ENCODE results near the gene PUS1. TPM values are rescaled to one million over a fixed set of nuclear protein-coding genes. Genes with fewer than 3 reads are reported as not detected.
"Not testable (repeated sequence)": the region's sequence is repeated elsewhere in the genome, so short reads cannot be mapped to it uniquely, and the experiment has no call there.

PUS1 gene
- total RNA-seq = 10 to 100 TPM; 34.4 to 45.7 TPM

- Mint-ChIP-seq H3K36me3 (ENCODE audit: low read depth) (peaks cover 24% of the 10 kb centered on the region), H3K4me3 (peak within 1 kb of the TSS; percentile 97), H3K9me3 (no peaks in the 10 kb centered on the region), H3K27ac (peak within 1 kb of the TSS; percentile 95), H3K4me1 (peaks cover 33% of the 10 kb centered on the region), H3K27me3 (no peaks in the 10 kb centered on the region)
- ChIA-PET POLR2A (no interaction called here), CTCF (interaction anchor here (0.7 kb wide), 1 partner anchor 33 kb away, joined by 3 read pairs; no protein-coding TSS in a partner anchor)
- DNase-seq = peak; percentile 95
Observed at GRCh38 chr12:131928711-131929580, at the start of gene PUS1. Gene PUS1 (plus strand): TSS chr12:131929276. CDS start chr12:131929723, 447 bp downstream.

DNA sequence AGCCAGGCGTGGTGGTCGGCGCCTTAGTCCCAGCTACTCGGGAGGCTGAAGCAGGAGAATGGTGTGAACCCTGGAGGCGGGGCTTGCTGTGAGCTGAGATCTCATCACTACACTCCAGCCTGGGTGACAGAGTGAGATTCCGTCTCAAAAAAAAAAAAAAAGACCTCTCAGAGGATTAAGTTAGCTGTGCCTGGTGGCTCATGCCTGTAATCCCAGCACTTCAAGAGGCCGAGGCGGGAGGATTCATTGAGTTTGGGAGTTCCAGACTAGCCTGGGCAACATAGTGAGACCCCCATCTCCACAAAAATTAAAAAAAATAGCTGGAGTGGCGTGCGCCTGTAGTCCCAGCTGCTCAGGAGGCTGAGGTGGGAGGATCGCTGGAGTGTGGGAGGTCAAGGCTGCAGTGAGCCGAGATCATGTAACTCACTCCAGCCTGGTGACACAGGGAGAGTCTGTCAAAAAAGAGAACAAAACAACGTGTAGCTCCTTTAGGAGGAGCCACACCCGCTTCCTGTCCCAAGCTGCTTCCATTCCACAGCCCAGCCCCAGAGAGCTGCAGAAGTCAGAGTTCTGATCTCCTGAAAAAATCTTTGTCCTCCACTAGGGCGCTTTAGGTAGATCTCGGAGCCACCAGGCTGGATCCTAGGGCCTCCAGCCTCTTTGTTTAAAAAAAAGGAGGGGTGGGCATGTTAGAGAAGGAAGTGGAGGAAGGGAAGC lies 46.1 kb upstream of the PUS1 start:
- Mint-ChIP-seq H3K4me3 (no peak overlapping the region), H3K9me3 (peaks cover 6% of the 10 kb centered on the region), H3K36me3 (ENCODE audit: low read depth) (no peaks in the 10 kb centered on the region), H3K27ac (no peak overlapping the region), H3K27me3 (peaks cover 3% of the 10 kb centered on the region), H3K4me1 (peaks cover 4% of the 10 kb centered on the region)
- no peak for DNase-seq
- POLR2A ChIA-PET = no interaction called here
- CTCF ChIA-PET = interaction anchor here (0.6 to 0.8 kb wide), 3 partner anchors 8 to 516 kb away, joined by 3 read pairs; no protein-coding TSS in a partner anchor

DNA sequence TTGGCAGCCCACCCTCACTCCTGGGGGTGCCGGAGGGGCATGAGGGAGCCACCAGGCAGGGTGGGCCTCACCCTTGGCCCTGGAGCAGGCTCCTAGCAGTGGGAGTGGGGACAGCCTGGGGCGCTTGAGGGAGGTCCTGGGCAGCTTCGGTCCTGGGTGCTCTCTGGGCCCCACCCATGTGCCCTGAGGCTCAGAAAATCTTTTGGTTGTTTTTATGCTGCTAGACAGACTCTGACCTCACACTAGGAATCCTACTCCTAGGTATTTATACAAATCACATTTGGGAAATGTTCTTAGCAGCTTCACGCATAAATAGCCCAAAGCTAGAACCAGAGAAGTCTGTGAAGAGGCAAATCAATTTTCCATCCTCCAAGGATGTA lies 45.6 kb upstream of the PUS1 start:
- H3K36me3 Mint-ChIP-seq (ENCODE audit: low read depth) = no peaks in the 10 kb centered on the region
- CTCF ChIA-PET = interaction anchor here (0.8 kb wide), 1 partner anchor 45 kb away, joined by 3 read pairs; no protein-coding TSS in a partner anchor
- POLR2A ChIA-PET = no interaction called here
- H3K4me3 Mint-ChIP-seq = no peak overlapping the region
- peaks cover 3% of the 10 kb centered on the region for H3K27me3 Mint-ChIP-seq
- no peak overlapping the region for H3K27ac Mint-ChIP-seq
- no peak for DNase-seq
- H3K9me3 Mint-ChIP-seq = peaks cover 6% of the 10 kb centered on the region
- H3K4me1 Mint-ChIP-seq = peaks cover 4% of the 10 kb centered on the region

DNA sequence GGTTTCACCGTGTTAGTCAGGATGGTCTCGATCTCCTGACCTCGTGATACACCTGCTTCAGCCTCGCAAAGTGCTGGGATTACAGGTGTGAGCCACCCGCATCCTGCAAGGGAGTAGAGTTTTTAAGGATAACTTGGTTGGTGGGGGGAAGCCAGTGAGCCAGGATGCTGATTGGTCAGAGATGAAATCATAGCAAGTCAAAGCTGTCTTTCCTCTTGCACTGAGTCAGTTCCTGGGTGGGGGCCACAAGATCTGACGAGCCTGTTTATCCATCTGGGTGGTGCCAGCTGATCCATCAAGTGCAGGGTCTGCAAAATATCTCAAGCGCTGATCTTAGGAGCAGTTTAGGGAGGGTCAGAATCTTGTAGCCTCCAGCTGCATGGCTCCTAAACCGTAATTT lies 44.0 kb upstream of the PUS1 start:
- H3K4me3 Mint-ChIP-seq; H3K9me3 Mint-ChIP-seq; H3K27ac Mint-ChIP-seq; H3K27me3 Mint-ChIP-seq; CTCF ChIA-PET; H3K36me3 Mint-ChIP-seq (ENCODE audit: low read depth); H3K4me1 Mint-ChIP-seq; DNase-seq: not testable (repeated sequence)
- POLR2A ChIA-PET = interaction anchor here (0.6 kb wide), 1 partner anchor 1409 kb away, joined by 3 read pairs; no protein-coding TSS in a partner anchor

GRCh38 chr12:131885543-131886057 lies 43.5 kb upstream of the PUS1 start:
- Mint-ChIP-seq H3K9me3 (peaks cover 6% of the 10 kb centered on the region), H3K27me3 (peaks cover 3% of the 10 kb centered on the region), H3K4me1 (peaks cover 4% of the 10 kb centered on the region), H3K27ac (no peak overlapping the region), H3K36me3 (ENCODE audit: low read depth) (no peaks in the 10 kb centered on the region), H3K4me3 (no peak overlapping the region)
- DNase-seq = no peak
- ChIA-PET CTCF (no interaction called here), POLR2A (no interaction called here)

DNA sequence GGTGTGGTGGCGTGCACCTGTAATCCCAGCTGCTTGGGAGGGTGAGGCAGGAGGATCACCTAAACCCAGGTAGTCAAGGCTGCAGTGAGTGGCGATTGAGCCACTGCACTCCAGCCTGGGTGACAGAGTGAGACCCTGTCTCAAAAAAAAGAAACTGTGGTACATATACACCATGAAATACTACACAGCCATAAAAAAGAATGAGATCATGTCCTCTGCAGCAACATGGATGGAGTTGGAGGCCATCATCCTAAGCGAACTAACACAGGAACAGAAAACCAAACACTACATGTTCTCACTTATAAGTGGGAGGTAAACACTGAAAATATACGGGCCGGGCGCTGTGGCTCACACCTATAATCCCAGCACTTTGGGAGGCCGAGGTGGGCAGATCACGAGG lies 37.4 kb upstream of the PUS1 start:
- H3K9me3 Mint-ChIP-seq; H3K27me3 Mint-ChIP-seq; H3K4me3 Mint-ChIP-seq; H3K36me3 Mint-ChIP-seq (ENCODE audit: low read depth); H3K27ac Mint-ChIP-seq; POLR2A ChIA-PET; DNase-seq: not testable (repeated sequence)
- CTCF ChIA-PET = interaction anchor here (0.6 kb wide), 1 partner anchor 9 kb away, joined by 3 read pairs; no protein-coding TSS in a partner anchor
- peaks cover 13% of the 10 kb centered on the region for H3K4me1 Mint-ChIP-seq

GRCh38 chr12:131892711-131893604 lies 36.1 kb upstream of the PUS1 start:
- no peak for DNase-seq
- ChIA-PET POLR2A (no interaction called here), CTCF (interaction anchor here (0.6 to 0.7 kb wide), 2 partner anchors 209 to 780 kb away, joined by 3 to 4 read pairs; no protein-coding TSS in a partner anchor)
- Mint-ChIP-seq H3K4me1 (peaks cover 23% of the 10 kb centered on the region), H3K27me3 (no peaks in the 10 kb centered on the region), H3K36me3 (ENCODE audit: low read depth) (no peaks in the 10 kb centered on the region), H3K9me3 (no peaks in the 10 kb centered on the region), H3K4me3 (peak overlapping the region; percentile 51), H3K27ac (no peak overlapping the region)

DNA sequence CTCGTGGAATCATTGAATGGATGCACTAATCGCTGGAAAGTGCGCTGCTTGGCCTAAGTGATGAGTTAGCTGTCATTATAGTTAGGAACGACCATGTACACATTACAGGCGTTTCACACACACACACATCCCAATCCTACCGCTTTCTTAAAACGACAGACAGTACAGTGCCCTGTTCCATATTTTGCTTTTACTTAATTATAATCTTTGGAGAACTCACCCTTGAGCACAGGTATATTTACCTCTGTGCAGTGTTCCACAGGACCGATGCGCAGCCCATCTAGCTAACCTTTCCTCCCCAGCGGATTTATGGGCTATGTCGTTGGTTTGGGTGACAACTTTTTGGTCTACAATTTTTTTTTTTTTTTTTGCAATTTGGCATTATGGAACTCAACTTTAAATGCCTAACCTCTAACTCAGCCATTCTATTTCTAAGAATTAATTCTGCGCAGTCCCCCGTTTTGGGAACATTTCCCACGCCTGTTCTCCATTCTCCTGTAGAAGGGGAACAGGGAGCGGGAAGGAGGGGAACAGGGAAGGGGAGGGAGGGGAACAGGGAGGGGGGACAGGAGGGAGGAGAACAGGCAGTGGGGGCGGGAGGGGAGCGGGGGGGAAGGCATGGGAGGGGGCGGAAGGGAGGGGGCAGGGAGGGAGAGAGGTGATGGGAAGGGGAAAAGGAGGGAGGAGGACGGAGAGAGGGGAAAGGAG lies 35.3 kb upstream of the PUS1 start:
- DNase-seq = no peak
- ChIA-PET CTCF (interaction anchor here (0.6 to 0.7 kb wide), 2 partner anchors 210 to 781 kb away, joined by 3 to 4 read pairs; no protein-coding TSS in a partner anchor), POLR2A (no interaction called here)
- Mint-ChIP-seq H3K27ac (peak overlapping the region; percentile 66), H3K4me3 (peak overlapping the region; percentile 51), H3K36me3 (ENCODE audit: low read depth) (no peaks in the 10 kb centered on the region), H3K27me3 (no peaks in the 10 kb centered on the region), H3K4me1 (peaks cover 26% of the 10 kb centered on the region), H3K9me3 (no peaks in the 10 kb centered on the region)

GRCh38 chr12:131894313-131894860 lies 34.7 kb upstream of the PUS1 start, which contains the start of gene ULK1:
Gene ULK1 (plus strand): TSS chr12:131894622. CDS start chr12:131895002, 380 bp downstream.
- Mint-ChIP-seq H3K36me3 (ENCODE audit: low read depth) (no peaks in the 10 kb centered on the region), H3K4me1 (peaks cover 26% of the 10 kb centered on the region), H3K4me3 (peak within 1 kb of the TSS; percentile 82), H3K9me3 (no peaks in the 10 kb centered on the region), H3K27me3 (no peaks in the 10 kb centered on the region), H3K27ac (peak within 1 kb of the TSS; percentile 89)
- CTCF ChIA-PET = no interaction called here
- peak; percentile 92 for DNase-seq
- POLR2A ChIA-PET = no interaction called here

GRCh38 chr12:131894981-131895639 lies 34.0 kb upstream of the PUS1 start:
- H3K4me1 Mint-ChIP-seq = peaks cover 30% of the 10 kb centered on the region
- peak overlapping the region; percentile 82 for H3K4me3 Mint-ChIP-seq
- CTCF ChIA-PET = interaction anchor here (1.1 kb wide), 1 partner anchor 33 kb away, joined by 3 read pairs; no protein-coding TSS in a partner anchor
- H3K27me3 Mint-ChIP-seq = no peaks in the 10 kb centered on the region
- POLR2A ChIA-PET = no interaction called here
- H3K27ac Mint-ChIP-seq = peak overlapping the region; percentile 89
- no peak for DNase-seq
- H3K9me3 Mint-ChIP-seq = no peaks in the 10 kb centered on the region
- H3K36me3 Mint-ChIP-seq (ENCODE audit: low read depth) = no peaks in the 10 kb centered on the region

- peak; percentile 26 for DNase-seq
- Mint-ChIP-seq H3K27ac (peak overlapping the region; percentile 89), H3K27me3 (no peaks in the 10 kb centered on the region), H3K4me3 (peak overlapping the region; percentile 82), H3K4me1 (peaks cover 33% of the 10 kb centered on the region), H3K36me3 (ENCODE audit: low read depth) (no peaks in the 10 kb centered on the region), H3K9me3 (no peaks in the 10 kb centered on the region)
- CTCF ChIA-PET = interaction anchor here (1.1 kb wide), 1 partner anchor 33 kb away, joined by 3 read pairs; no protein-coding TSS in a partner anchor
- POLR2A ChIA-PET = no interaction called here
Observed at GRCh38 chr12:131895640-131896079, 33.4 kb upstream of the PUS1 start.
